ENCODE measurements around the gene KLHL25. TPM values are rescaled to one million over a fixed set of nuclear protein-coding genes. Genes with fewer than 3 reads are reported as not detected.
A peak's percentile ranks its signal among the peaks of the same experiment; 100 is the strongest.

The KLHL25 gene
- total and polyA plus RNA-seq, 2 of the 13 experiments (the other 11 are each of a cell fraction or from before 2014, with no cell fraction given), result 3.7 to 8.2 TPM

DNA sequence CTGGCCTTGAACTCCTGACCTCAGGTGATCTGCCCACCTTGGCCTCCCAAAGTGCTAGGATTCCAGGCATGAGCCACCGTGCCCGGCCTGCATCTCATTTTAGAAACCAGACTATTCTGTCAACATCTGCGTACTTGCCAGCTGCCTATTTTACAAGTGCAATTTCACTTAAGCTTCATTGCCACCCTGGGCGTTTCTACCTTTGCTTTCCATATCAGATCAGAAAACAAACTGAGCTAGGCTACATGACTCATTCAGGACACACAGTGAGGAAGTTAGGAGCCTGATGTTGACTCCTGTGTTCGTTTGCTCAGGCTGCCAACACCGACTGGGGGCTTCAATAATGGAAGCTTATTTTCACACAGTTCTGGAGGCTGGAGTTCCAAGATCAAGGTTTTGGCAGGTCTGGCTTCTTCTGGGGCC, 42.3 kb upstream of the KLHL25 start (continued):
- TF ChIP-seq ELF3 (CRISPR knock-in tag; IDR thresholded peaks at IDR 0.05) (peak; percentile 58; the same call in 1 of the 2 replicates), FOXA3 (CRISPR knock-in tag; IDR thresholded peaks at IDR 0.05) (peak; percentile 60; the same call in 1 of the 2 replicates), MIXL1 (CRISPR knock-in tag; IDR thresholded peaks at IDR 0.05) (peak; percentile 22; the same call in 1 of the 2 replicates), ZMYM3 (CRISPR knock-in tag; IDR thresholded peaks at IDR 0.05) (0 out of 2 replicates have a peak, but pooled peaks have one; percentile 20), ZNF607 (CRISPR knock-in tag; IDR thresholded peaks at IDR 0.05; ENCODE audit: borderline replicate concordance) (peak; percentile 27; the same call in 1 of the 2 replicates), ZNF335 (CRISPR knock-in tag; IDR thresholded peaks at IDR 0.05) (0 out of 2 replicates have a peak, but pooled peaks have one; percentile 26), PITX1 (CRISPR knock-in tag; IDR thresholded peaks at IDR 0.05) (0 out of 2 replicates have a peak, but pooled peaks have one; percentile 50), SALL1 (CRISPR knock-in tag; IDR thresholded peaks at IDR 0.05) (0 out of 2 replicates have a peak, but pooled peaks have one; percentile 14), NR2F6 (IDR thresholded peaks at IDR 0.05) (peak; percentile 64), NR2F6 (CRISPR knock-in tag; IDR thresholded peaks at IDR 0.05) (no peak; the same call in 1 of the 2 replicates), FOXA1 (IDR thresholded peaks at IDR 0.05) (no peak), FOXA1 (CRISPR knock-in tag; IDR thresholded peaks at IDR 0.05) (peak; percentile 37; the same call in 1 of the 2 replicates), ZFX (CRISPR knock-in tag; IDR thresholded peaks at IDR 0.05; ENCODE audit: low read depth) (no peak)
- TF ChIP-seq, protein P1, sequence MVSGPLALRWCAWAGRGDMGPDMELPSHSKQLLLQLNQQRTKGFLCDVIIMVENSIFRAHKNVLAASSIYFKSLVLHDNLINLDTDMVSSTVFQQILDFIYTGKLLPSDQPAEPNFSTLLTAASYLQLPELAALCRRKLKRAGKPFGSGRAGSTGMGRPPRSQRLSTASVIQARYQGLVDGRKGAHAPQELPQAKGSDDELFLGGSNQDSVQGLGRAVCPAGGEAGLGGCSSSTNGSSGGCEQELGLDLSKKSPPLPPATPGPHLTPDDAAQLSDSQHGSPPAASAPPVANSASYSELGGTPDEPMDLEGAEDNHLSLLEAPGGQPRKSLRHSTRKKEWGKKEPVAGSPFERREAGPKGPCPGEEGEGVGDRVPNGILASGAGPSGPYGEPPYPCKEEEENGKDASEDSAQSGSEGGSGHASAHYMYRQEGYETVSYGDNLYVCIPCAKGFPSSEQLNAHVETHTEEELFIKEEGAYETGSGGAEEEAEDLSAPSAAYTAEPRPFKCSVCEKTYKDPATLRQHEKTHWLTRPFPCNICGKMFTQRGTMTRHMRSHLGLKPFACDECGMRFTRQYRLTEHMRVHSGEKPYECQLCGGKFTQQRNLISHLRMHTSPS (CRISPR knock-in tag; IDR thresholded peaks at IDR 0.05; ENCODE audit: low read depth), result peak; percentile 55; the same call in 1 of the 2 replicates
- TF ChIP-seq, protein P2, sequence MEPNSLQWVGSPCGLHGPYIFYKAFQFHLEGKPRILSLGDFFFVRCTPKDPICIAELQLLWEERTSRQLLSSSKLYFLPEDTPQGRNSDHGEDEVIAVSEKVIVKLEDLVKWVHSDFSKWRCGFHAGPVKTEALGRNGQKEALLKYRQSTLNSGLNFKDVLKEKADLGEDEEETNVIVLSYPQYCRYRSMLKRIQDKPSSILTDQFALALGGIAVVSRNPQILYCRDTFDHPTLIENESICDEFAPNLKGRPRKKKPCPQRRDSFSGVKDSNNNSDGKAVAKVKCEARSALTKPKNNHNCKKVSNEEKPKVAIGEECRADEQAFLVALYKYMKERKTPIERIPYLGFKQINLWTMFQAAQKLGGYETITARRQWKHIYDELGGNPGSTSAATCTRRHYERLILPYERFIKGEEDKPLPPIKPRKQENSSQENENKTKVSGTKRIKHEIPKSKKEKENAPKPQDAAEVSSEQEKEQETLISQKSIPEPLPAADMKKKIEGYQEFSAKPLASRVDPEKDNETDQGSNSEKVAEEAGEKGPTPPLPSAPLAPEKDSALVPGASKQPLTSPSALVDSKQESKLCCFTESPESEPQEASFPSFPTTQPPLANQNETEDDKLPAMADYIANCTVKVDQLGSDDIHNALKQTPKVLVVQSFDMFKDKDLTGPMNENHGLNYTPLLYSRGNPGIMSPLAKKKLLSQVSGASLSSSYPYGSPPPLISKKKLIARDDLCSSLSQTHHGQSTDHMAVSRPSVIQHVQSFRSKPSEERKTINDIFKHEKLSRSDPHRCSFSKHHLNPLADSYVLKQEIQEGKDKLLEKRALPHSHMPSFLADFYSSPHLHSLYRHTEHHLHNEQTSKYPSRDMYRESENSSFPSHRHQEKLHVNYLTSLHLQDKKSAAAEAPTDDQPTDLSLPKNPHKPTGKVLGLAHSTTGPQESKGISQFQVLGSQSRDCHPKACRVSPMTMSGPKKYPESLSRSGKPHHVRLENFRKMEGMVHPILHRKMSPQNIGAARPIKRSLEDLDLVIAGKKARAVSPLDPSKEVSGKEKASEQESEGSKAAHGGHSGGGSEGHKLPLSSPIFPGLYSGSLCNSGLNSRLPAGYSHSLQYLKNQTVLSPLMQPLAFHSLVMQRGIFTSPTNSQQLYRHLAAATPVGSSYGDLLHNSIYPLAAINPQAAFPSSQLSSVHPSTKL (CRISPR knock-in tag; IDR thresholded peaks at IDR 0.05), result peak; percentile 67
- TF ChIP-seq, protein P3, sequence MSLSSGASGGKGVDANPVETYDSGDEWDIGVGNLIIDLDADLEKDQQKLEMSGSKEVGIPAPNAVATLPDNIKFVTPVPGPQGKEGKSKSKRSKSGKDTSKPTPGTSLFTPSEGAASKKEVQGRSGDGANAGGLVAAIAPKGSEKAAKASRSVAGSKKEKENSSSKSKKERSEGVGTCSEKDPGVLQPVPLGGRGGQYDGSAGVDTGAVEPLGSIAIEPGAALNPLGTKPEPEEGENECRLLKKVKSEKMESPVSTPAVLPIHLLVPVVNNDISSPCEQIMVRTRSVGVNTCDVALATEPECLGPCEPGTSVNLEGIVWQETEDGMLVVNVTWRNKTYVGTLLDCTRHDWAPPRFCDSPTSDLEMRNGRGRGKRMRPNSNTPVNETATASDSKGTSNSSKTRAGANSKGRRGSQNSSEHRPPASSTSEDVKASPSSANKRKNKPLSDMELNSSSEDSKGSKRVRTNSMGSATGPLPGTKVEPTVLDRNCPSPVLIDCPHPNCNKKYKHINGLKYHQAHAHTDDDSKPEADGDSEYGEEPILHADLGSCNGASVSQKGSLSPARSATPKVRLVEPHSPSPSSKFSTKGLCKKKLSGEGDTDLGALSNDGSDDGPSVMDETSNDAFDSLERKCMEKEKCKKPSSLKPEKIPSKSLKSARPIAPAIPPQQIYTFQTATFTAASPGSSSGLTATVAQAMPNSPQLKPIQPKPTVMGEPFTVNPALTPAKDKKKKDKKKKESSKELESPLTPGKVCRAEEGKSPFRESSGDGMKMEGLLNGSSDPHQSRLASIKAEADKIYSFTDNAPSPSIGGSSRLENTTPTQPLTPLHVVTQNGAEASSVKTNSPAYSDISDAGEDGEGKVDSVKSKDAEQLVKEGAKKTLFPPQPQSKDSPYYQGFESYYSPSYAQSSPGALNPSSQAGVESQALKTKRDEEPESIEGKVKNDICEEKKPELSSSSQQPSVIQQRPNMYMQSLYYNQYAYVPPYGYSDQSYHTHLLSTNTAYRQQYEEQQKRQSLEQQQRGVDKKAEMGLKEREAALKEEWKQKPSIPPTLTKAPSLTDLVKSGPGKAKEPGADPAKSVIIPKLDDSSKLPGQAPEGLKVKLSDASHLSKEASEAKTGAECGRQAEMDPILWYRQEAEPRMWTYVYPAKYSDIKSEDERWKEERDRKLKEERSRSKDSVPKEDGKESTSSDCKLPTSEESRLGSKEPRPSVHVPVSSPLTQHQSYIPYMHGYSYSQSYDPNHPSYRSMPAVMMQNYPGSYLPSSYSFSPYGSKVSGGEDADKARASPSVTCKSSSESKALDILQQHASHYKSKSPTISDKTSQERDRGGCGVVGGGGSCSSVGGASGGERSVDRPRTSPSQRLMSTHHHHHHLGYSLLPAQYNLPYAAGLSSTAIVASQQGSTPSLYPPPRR (CRISPR knock-in tag; IDR thresholded peaks at IDR 0.05; ENCODE audit: borderline replicate concordance), result no peak
- TF ChIP-seq, protein P4, sequence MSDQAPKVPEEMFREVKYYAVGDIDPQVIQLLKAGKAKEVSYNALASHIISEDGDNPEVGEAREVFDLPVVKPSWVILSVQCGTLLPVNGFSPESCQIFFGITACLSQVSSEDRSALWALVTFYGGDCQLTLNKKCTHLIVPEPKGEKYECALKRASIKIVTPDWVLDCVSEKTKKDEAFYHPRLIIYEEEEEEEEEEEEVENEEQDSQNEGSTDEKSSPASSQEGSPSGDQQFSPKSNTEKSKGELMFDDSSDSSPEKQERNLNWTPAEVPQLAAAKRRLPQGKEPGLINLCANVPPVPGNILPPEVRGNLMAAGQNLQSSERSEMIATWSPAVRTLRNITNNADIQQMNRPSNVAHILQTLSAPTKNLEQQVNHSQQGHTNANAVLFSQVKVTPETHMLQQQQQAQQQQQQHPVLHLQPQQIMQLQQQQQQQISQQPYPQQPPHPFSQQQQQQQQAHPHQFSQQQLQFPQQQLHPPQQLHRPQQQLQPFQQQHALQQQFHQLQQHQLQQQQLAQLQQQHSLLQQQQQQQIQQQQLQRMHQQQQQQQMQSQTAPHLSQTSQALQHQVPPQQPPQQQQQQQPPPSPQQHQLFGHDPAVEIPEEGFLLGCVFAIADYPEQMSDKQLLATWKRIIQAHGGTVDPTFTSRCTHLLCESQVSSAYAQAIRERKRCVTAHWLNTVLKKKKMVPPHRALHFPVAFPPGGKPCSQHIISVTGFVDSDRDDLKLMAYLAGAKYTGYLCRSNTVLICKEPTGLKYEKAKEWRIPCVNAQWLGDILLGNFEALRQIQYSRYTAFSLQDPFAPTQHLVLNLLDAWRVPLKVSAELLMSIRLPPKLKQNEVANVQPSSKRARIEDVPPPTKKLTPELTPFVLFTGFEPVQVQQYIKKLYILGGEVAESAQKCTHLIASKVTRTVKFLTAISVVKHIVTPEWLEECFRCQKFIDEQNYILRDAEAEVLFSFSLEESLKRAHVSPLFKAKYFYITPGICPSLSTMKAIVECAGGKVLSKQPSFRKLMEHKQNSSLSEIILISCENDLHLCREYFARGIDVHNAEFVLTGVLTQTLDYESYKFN (CRISPR knock-in tag; conservative IDR thresholded peaks at IDR 0.05), result peak; percentile 65

Data from HepG2 (cell line).